ENCODE measurements around the gene CRACR2A.

The CRACR2A gene

DNA sequence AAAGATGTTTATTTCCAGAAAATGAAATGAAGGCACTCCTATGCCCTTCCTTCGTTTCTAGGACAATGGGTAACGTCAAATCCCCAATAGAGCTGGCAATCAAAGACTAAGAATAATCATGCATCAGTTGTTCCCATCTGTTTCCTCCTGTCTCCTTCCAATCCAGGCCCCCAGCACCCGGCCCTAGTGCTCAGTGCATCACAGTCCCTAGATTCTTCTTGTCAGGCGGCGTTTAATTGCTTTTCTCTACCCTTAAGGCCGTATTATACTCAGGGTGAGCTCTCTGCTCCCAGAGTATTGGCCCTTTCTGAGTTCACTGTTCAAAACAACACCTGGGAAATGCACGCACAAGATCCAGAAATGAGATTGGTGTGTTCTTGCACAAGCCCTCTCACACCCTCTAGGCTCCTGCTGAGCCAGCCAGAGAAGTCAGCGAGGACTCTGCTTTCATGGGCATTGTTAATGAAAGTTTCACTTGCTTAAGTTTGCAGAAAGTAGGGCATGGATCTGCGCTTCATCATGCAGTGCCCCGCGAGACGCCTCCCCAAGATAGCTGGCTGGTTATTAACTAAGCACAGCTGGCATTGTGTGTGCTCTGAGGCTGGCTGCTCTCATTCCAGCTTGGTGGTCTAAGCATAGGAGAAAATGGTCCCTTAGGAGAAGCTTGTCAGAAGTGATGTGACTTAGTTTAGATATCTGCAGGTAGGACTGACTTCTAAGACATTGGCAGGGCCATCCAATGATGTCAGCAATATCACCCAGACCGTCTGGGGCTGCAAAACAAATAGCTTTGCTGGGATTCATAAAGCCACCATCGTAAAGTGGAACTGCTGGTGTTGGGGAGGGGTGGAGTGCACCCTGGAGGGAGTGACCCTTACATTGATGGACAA, 28.7 kb downstream of the CRACR2A start:
- DNase-seq (ENCODE audit: low read depth) = no peak

DNA sequence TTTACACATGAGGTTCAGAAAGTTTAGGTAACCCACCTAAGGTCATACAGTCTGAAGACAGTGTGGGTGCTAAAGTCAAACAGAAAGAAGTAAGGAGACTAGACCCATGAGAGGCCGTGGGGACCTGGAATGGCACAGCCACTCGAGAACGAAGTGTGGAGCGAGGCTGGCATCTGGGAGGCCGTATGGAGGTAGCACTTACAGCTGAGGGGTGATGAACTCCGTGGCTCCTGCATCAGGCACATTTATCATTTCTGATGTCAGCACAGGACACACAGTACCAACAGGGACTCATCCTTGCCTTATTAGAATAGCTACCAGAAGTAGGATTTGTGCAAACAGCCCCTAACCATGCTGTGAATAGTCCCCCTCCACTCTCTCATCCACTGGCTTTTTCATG, 30.5 kb downstream of the CRACR2A start:
- DNase-seq (ENCODE audit: low read depth) = no peak

- DNase-seq (ENCODE audit: low read depth) = no peak
Measured at GRCh38 chr12:3720772-3721171, 32.1 kb downstream of the CRACR2A start.

GRCh38 chr12:3718100-3718499, 34.8 kb downstream of the CRACR2A start:
- DNase-seq (ENCODE audit: low read depth) = no peak

DNA sequence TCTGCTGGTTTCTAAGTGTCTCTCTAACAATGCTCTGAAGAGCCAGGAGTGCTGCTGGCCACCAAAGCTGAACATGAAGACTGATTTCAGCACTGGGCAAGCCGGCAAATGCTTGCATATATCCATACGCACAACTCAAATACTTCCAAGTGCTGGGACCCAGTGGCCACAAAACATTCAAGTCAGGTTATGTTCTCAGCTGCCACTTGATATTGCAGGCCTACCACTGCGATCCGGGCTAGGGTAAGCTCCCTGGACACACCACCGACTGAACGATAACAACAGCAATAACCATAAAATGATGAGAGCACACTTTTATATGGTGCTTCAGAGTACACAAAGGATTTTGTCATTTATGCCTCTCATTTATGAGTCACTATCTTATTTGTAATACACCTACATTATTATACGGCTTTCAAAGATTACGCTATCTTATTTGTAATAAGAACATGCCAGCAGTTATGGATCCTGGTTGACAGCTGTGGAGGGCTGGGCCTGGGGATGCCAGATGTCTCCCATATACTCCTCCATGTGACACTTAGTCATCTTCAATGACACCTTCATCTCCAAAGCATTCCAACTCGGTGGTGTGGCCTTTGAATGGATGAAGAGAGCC, 35.5 kb downstream of the CRACR2A start:
- DNase-seq (ENCODE audit: low read depth) = no peak

- no peak for DNase-seq (ENCODE audit: low read depth)
Measured at GRCh38 chr12:3715999-3716398, 36.9 kb downstream of the CRACR2A start.

- no peak for DNase-seq (ENCODE audit: low read depth)
Measured at GRCh38 chr12:3713947-3714346, 39.0 kb downstream of the CRACR2A start.

- DNase-seq (ENCODE audit: low read depth) = no peak
Measured at GRCh38 chr12:3713483-3713882, 39.4 kb downstream of the CRACR2A start.

- no peak for DNase-seq (ENCODE audit: low read depth)
Measured at GRCh38 chr12:3712209-3712992, 40.5 kb downstream of the CRACR2A start.

DNA sequence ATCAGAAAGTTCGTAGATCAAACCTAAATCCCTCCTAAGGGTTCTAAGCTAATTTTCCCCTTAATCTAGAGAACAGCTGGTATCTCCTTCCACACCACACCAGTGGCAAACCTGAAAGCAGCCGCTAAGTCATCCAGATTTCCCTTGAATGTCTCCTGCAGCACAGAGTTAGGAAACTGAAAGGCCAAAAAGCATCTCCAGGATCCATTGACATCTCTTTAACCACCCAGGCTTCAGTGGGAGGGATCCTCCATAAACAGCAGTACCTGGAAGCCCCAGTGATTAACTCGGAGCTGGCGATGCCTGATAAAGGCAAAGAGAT, 47.6 kb downstream of the CRACR2A start:
- DNase-seq (ENCODE audit: low read depth) = no peak

GRCh38 chr12:3704512-3705353, 48.2 kb downstream of the CRACR2A start:
- DNase-seq (ENCODE audit: low read depth) = no peak

GRCh38 chr12:3700861-3701260, 52.0 kb downstream of the CRACR2A start:
- no peak for DNase-seq (ENCODE audit: low read depth)

- no peak for DNase-seq (ENCODE audit: low read depth)
Measured at GRCh38 chr12:3698218-3698974, 54.5 kb downstream of the CRACR2A start.

GRCh38 chr12:3697311-3697870, 55.5 kb downstream of the CRACR2A start:
- DNase-seq (ENCODE audit: low read depth) = no peak

DNA sequence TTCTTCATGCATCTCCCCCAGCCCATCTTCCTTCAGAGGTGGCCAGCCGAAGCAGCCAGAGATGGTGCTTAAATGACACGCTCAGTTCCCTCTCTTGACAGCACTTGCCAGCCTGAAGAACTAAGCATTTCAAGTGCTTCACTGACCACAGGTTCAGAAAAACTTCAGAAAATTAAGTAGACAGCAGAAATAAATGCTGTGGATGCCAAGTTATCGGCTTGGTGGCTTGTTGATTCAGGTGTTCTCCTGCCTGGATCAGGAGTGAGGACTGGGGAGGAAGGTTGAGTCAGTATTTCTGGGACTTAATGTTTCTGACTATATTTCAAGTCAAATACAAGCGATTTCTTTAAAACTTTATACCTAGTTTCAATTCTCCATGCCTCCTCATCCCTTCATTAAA, 58.2 kb downstream of the CRACR2A start:
- no peak for DNase-seq (ENCODE audit: low read depth)

DNA sequence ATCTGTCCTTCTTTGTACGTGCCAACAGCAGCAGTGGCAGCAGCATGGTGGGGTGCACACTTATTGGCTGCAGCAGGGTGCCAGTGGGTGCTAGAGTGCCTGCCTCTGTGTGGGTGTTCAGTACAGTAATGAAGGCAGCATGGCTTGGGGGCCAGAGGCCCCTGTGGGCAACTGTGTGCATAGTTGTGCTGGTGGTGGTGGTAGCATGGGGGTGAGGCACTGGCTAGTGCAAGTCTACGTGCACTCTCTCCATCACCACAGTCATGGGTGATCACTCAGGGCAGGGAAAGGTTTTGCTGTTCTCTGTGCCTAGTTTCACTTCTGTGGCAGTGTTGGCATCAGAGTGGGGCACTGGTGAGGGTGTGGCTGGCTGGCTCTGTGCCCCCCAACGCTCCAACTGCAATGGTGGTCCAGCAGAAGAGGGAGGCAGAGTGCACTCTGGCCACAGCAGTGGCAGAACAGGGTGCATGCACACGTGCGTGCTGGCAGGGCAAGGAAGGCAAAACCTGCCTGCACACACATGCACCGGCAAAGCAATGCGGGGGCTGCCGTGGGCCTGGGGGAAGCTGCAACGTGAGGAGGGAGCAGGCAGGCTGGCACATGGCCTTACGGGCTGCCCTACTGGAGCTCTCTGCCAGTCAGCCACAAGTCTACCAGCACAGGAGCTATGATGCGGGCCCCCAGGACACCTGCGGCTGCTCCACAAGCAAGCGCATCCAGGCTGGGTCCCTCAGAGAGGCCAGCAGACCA, 60.1 kb downstream of the CRACR2A start:
- DNase-seq (ENCODE audit: low read depth) = no peak

GRCh38 chr12:3686463-3686862, 66.4 kb downstream of the CRACR2A start:
- no peak for DNase-seq (ENCODE audit: low read depth)

DNA sequence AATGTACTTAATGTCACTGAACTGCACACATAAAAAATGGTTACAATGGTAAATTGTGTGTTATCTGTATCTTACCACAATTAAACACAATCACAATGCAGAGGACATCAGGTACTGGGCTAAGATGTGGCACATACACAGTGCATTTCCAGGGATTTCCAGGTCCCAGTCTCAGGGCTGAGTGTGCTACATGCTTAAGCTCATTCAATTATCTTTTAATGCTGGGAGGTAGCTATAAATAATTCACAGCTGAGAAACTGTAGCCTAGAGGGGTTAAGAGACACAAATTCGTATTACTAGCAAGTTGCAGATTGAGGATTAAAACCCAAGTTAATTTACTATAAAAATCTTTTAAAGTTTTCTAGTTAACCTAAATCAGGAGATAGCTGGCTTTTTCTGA, 67.1 kb downstream of the CRACR2A start:
- DNase-seq (ENCODE audit: low read depth) = no peak

- DNase-seq (ENCODE audit: low read depth) = no peak
Measured at GRCh38 chr12:3684449-3685051, 68.4 kb downstream of the CRACR2A start.

GRCh38 chr12:3683670-3684069, 69.2 kb downstream of the CRACR2A start:
- DNase-seq (ENCODE audit: low read depth) = no peak

Measured in activated T-cell treated with anti-CD3 and anti-CD28 coated beads for 24 hours (primary cell).